Stimulated activated naive CD4-positive, alpha-beta T cell treated with Interleukin-2 at 50 U/mL for 16 hours (primary cell): Measurements from ENCODE around the gene PLXNC1.
A peak's percentile ranks its signal among the peaks of the same experiment; 100 is the strongest.

Experiments used
- DNase-seq: peaks from one replicate; lab custom pipeline; 2025; lab: John Stamatoyannopoulos, UW

The PLXNC1 gene

DNA sequence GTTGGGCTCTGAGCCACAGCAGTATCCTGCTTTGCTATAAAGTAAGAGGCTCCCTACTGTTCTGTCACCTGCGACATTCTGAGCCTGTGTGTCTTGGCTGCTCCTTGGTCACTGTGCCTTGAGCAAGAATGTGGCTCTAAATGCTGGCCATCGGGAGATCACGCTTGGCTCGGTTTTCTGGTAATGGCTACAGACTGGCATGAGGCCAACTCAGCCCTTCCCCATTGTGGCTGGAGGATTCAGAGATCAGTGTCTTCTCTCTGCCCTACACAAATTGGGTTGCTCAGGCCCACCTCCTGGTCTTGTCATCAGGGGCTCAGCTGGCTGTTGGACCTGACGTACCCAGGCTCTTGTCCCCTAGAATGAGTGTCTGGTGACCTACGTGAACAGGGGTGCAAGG lies 94.5 kb downstream of the PLXNC1 start:
- DNase-seq = no peak

GRCh38 chr12:94244165-94245133 lies 96.1 kb downstream of the PLXNC1 start:
- peak; percentile 37 for DNase-seq

DNA sequence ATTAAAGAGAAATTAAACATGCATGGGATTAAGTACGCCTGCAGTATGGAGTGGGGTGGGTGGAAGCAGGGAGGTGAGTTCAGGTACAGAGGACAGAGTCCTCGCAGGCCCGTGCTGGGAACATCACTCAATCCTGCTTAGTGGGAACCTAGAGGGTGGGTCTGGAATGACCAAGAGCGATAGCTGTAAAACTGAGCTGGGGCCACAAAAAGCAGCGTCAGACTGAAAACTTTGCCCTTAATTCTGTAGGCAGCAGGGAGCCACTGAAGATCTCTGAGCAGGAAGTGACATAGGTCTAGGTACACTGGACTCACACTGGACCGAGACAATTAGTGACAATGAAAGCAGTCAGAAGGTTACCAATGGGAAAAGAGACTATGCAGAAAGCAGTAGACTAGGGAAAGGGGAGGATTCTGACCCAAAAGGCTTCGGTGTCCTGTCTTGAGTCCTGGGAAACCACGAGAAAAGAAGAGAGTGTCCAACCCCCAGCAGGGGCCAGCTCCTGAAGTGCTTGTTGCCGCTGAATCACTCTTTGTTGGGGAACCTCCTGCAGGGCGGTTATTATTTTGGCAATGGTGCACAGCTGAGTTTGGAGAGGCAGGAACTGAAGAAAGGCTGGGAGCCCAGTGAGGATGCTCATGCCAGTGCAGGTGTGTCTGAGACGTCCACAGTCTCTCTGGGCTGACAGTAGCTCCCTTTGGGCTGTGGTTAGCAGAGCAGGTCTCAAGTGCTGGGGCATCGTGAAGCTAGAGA lies 97.4 kb downstream of the PLXNC1 start:
- DNase-seq = no peak

DNA sequence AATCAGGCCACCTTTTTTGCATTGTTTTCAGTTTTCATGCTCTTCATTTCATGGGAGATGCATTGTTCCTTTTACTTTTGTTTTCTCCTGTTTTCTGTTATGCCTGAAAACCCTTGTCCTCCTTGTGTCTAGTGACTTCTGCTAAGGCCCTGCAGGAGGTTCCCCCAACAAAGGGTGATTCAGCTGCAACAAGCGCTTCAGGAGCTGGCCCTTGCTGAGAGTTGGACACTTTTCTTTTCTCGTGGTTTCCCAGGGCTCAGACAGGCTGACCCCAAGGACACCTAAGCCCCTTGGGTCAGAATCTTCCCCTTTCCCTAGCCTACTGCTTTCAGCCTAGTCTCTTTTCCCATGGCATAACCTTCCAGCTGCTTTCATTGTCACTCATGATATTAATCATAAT lies 98.9 kb downstream of the PLXNC1 start:
- no peak for DNase-seq

GRCh38 chr12:94248582-94248981 lies 100.2 kb downstream of the PLXNC1 start:
- DNase-seq = no peak

GRCh38 chr12:94250130-94250529 lies 101.8 kb downstream of the PLXNC1 start:
- no peak for DNase-seq

DNA sequence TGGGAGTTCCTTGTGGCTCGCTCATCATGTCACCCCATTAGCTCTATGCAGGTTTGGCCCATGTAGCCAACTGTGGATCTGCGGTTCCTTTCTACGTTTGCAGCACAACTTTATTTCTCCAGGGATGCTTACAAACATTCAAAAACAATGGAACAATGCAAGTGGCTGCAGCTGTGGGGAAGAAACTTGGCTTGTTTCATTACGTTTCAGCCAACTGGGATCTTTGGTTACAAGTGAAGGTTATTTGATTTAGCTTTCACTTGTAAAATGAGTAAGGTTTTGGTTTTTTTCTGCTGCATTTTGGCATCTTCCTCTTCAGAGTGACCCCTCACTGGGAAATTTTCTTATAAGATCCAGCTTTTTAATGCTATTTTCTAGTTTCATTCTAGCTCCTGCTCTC lies 105.9 kb downstream of the PLXNC1 start:
- DNase-seq = no peak

DNA sequence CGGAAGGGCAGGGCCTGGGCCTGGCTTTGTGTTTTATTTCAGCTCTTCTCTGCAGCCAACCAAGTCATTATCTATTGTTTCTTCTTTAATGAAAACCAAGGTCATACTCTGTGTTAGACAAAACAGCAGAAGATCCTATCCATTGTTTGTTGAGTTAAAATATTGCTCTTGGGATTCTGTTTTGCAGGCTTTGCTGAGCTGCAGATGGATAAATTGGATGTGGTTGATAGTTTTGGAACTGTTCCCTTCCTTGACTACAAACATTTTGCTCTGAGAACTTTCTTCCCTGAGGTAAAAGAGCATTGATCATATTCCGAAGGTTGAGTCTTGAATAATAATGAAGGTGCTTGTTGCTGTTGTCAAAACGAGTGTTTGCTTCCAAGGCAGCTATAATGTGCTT lies 106.6 kb downstream of the PLXNC1 start:
- no peak for DNase-seq

- no peak for DNase-seq
These were observed 107.1 kb downstream of the PLXNC1 start for GRCh38 chr12:94255428-94255827.

- no peak for DNase-seq
These were observed 110.2 kb downstream of the PLXNC1 start for GRCh38 chr12:94258593-94258992.

DNA sequence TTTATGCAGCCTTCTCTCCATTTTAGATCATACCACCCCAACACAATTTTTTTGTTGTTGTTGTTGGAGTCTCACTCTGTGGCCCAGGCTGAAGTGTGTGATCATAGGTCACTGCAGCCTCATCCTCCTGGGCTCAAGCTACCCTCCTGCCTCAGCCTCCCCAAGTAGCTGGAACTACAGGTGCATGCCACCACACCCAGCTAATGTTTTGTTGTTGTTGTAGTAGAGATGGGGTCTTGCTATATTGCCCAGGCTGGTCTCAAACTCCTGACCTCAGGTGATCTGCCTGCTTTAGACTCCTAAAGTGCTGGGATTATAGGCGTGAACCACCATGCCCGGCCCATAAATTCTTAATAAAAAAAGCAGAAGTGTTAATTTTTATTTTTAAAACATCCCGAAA lies 111.6 kb downstream of the PLXNC1 start:
- DNase-seq = no peak

DNA sequence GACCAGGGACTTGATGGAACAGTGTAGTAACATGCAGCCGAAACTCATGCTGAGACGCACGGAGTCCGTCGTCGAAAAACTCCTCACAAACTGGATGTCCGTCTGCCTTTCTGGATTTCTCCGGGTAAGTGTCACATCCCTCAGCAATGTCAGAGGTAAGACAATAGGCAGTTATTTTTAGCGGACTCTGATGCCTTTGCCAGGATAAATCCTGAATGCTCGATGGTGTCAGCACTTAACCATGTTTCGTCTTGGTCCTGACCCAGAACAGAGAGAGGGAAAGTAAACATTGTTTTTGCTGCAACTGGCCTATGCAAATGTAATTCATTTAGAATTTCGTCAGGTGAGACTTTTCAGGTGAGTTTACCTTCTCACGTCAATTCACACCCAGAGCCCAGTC lies 112.3 kb downstream of the PLXNC1 start:
- DNase-seq = no peak

DNA sequence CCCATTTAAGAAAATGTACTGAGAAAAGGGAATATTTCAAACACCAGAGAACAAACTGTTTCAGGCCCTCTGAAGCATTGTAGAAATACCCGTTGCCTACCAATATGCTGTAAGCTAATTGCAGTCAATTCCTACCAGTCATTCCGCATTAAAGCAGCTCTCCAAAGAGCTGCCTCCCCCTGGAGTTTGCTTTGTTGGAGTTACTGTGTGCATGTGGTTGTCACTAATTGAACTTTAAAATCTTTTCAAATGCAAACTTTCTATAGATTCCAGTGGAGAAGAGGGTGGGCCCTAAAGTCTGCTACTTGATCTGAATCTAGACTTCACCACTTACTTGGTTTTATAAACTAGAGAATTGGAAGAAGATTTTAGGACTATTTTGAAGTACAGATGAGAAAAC lies 112.7 kb downstream of the PLXNC1 start:
- DNase-seq = no peak

- DNase-seq = no peak
These were observed 113.4 kb downstream of the PLXNC1 start for GRCh38 chr12:94261786-94262185.

DNA sequence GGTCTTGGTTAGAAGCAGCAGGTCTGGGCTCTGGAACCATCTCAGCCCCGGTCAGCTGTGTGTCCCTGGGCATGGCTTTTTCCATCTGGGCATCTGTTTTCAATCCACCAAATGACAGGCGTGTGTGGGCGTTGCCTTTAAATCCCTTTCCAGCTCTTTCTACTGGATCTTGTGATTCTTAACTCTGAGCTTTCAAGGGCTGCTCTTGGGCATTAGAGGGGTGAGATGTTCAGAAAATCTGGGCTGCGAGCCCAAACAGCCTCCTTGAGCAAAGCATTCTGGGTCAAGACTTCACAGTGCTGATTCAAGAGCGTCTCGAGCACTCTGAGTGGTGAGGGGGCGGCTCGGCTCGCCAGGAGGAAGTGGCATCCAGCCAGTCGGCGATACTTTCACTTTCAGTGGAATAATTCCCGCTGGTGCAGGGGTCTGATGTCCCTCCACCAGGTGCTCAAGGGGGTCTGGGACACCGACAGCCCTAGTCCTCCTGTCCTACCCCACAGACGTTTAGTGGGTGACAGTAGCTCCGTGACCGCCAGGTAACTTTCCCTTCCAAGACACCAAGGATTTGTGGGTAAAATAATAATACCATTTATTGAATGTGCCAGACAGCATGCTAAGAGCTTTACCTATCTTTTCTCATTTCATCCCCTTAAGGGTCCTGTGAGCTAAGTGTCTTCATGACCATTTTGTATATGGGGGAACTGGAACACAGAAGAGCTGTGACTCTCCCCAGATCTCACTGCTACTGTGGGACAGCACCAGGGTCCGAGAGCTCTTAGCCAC lies 114.0 kb downstream of the PLXNC1 start:
- peak; percentile 60 for DNase-seq

DNA sequence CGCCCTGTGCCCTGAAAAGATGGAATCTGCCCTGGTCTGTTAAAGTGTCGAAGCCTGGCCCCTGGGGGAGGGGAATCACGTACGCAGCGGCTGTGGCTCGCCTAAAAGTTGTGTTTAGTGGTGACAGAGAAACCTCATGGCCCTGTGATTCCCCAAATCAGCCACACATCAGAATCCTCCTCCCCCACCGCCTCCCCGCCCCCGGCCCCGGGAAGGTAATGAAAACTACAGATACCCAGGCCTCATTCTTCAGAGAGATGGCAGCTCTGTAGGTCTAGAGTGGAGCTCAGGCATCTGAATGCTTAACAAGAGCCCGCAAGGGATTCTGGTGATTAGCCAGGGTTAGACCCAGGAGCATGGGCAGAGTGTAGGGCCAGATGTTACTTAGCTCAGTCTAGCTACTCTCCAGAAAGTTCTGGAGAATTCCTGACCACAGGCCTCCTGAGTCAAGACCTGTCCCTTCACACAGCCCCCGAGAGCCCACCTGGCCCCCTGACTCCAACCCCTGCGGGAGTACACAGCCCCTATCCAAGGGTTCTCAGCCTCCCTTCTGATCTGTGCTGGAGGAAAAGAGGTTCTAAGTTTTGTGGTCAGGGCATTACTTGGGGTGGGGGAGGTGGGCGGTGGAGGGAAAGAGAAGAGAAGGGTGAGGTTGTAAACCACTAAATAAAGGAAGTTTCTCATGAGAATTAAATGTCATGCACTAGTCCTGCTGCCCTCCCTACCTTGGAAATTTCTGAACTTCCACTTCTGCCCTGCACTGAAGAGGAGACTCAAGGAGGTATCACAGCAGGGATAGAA lies 114.8 kb downstream of the PLXNC1 start:
- peak; percentile 79 for DNase-seq

DNA sequence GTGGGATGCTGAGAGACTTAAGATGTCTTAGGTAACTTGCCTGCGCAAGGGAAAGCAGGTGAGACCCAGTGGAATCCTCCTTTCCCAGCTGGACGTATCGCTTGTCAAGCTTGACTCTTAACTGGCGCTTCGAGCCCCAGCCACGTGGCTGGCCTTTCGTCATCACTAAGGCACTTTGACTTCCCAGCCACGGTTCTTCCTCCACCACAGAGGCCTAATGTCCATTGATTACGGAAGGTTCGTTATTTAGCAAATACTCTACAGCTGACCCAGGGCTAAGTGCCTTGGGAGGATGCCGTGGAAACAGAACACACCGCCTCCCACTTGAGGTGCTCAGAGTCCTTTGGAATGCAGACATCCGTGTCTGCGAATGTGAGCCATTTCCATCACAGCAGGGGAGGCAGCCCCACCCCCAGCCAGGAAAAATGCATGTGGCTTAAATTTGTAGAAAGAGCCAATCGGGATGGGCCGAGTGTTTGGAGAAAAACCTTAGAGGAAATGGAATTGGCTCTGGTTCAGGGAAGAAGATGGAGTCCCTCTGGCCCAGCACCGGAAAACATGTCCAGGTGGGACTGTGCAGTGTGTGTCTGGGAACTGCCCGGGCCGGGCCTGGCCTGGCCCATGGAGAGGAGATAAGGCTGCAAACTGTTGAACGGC lies 115.7 kb downstream of the PLXNC1 start:
- DNase-seq = no peak

DNA sequence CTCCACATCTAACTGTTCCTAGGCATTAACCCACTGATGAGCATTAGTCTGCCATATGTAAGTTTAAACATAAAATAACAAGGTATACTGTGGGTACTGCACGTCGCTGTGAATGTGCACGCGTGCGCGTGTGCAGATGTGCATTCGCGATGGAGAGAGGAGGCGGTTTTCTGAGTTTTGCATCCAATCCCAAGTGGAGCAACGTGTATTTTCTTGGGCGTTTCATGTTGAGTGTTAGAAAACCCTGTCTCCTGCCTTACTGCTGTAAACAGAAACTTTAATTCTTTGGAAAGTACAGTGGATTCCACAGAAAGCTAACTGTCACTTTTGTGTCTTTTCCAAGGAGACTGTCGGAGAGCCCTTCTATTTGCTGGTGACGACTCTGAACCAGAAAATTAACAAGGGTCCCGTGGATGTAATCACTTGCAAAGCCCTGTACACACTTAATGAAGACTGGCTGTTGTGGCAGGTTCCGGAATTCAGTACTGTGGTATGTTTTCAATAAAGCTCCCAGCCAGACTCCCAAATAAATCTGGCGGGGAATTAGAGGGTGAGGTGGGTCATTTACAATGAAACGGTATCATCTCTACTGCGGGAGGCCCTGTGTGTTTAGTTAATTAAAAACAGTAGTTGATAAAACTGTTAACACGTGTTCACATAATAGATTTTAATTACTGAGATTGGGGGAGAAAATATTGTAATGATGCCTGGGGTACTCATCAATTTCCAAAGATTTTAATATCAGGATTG lies 116.5 kb downstream of the PLXNC1 start:
- DNase-seq = no peak

DNA sequence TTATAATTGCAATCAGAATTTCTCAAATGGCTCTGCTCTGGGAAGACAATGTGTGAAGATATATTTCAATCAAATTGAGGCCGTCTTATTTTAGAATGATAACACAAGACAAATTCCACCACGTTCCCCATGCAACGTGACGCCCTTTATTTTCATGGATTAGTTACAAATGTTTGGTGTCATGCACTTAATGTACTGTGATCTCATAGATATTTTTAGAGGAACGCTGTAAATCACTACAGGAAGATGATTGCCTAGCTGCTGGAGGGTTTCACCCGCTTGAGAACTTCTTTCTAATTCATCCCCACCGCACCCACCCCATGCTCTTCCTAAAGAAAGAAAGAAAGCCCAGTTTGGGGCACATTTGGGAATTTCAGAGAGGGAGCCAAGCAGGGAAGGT lies 117.2 kb downstream of the PLXNC1 start:
- DNase-seq = no peak
